H1 (cell line): ENCODE measurements around the gene PDLIM4. TPM values are rescaled to one million over a fixed set of nuclear protein-coding genes. Genes with fewer than 3 reads are reported as not detected.

Experiments
- CTCF ChIA-PET: fragments of 300-600 bp; sonication (Branson Sonifier 250); formaldehyde crosslinking; loops from one replicate; lab custom pipeline; 2021; ENCODE audit not compliant: partially characterized antibody; lab: Charles Lee
- POLR2A ChIA-PET: fragments of 300-600 bp; sonication (Branson Sonifier 250); formaldehyde crosslinking; loops from one replicate; lab custom pipeline; 2021; ENCODE audit warnings: inconsistent platforms; ENCODE audit not compliant: partially characterized antibody; lab: Charles Lee
- DNase-seq, 2 experiments: peaks; one replicate each; pipeline versions ENCODE4 v3.0.0 to v3.0.0-alpha.2; 2010 to 2022; ENCODE audit warnings: low spot score in 2 of 2, low read depth in 1 of 2, mixed read lengths in 1 of 2
- FAIRE-seq: peaks from 2 replicates; lab custom pipeline; 2011; peaks lifted over from hg19 to GRCh38; lab: Jason Lieb, UNC
- H2AFZ ChIP-seq: 2 replicates; pipeline ENCODE4 v1.8.1; 2012; ENCODE audit warnings: low read length, inconsistent platforms
- H2AK5ac ChIP-seq: 2 replicates; pipeline ENCODE4 v1.6.1; 2013; ENCODE audit warnings: low read depth, low read length
- H2BK120ac ChIP-seq: replicated peaks from 2 replicates; pipeline ENCODE3; 2013; ENCODE audit warnings: low read depth, low read length, inconsistent platforms
- H2BK12ac ChIP-seq: 2 replicates; pipeline ENCODE4 v1.6.1; 2013; ENCODE audit warnings: low read depth, low read length
- H2BK15ac ChIP-seq: 2 replicates; pipeline ENCODE4 v1.6.1; 2013; ENCODE audit warnings: low read length
- H2BK20ac ChIP-seq: 2 replicates; pipeline ENCODE4 v1.6.1; 2013; ENCODE audit warnings: low read length
- H2BK5ac ChIP-seq: 2 replicates; pipeline ENCODE4 v1.6.1; 2013; ENCODE audit warnings: low read depth, low read length
- H3K14ac ChIP-seq: 2 replicates; pipeline ENCODE4 v1.6.1; 2013; ENCODE audit warnings: inconsistent platforms; ENCODE audit not compliant: insufficient read length
- H3K18ac ChIP-seq: 2 replicates; pipeline ENCODE4 v1.6.1; 2013; ENCODE audit warnings: low read length; ENCODE audit errors: extremely low read depth
- H3K23ac ChIP-seq: 2 replicates; pipeline ENCODE4 v1.6.1; 2013; ENCODE audit warnings: inconsistent platforms; ENCODE audit not compliant: insufficient read length
- H3K23me2 ChIP-seq: 2 replicates; pipeline ENCODE4 v1.6.1; 2013; ENCODE audit warnings: low read depth, low read length
- H3K27ac ChIP-seq: 2 replicates; pipeline ENCODE4 v1.6.1; 2011; ENCODE audit warnings: low read depth, low read length, inconsistent platforms
- H3K27me3 ChIP-seq, 4 experiments: replicated peaks in 1 of 4; 1 replicate in 1 of 4; 2 replicates in 3 of 4; pipeline versions ENCODE4 v1.6.1 to v1.8.1; 2011 to 2013; ENCODE audit warnings: low read length in 3 of 4, mild to moderate bottlenecking in 3 of 4, inconsistent platforms in 2 of 4, mixed read lengths in 2 of 4, moderate library complexity in 1 of 4; ENCODE audit not compliant: control insufficient read depth in 3 of 4, insufficient read depth in 3 of 4; ENCODE audit errors: extremely low read depth in 1 of 4
- H3K36me3 ChIP-seq, 4 experiments: 2 replicates each; pipeline versions ENCODE4 v1.6.1 to v1.8.1; 2011 to 2013; ENCODE audit warnings: mild to moderate bottlenecking in 4 of 4, low read length in 3 of 4, moderate library complexity in 2 of 4, control low read depth in 1 of 4, inconsistent platforms in 1 of 4; ENCODE audit not compliant: insufficient read depth in 4 of 4, control insufficient read depth in 2 of 4
- H3K4ac ChIP-seq: replicated peaks from 2 replicates; pipeline ENCODE3; 2013; ENCODE audit warnings: low read length, low read depth, mixed read lengths, inconsistent platforms; ENCODE audit not compliant: insufficient read length
- H3K4me1 ChIP-seq, 4 experiments: replicated peaks in 1 of 4; 1 replicate in 1 of 4; 2 replicates in 3 of 4; pipeline versions ENCODE4 v1.6.1 to v1.8.1; 2011 to 2013; ENCODE audit warnings: low read length in 3 of 4, inconsistent platforms in 2 of 4, mixed read lengths in 1 of 4; ENCODE audit not compliant: insufficient read depth in 4 of 4, control insufficient read depth in 3 of 4
- H3K4me2 ChIP-seq, 2 experiments: 2 replicates each; pipeline versions ENCODE4 v1.6.1 to v1.8.1; 2011 to 2013; ENCODE audit warnings: low read depth in 2 of 2, low read length in 2 of 2, control low read depth in 1 of 2, inconsistent platforms in 1 of 2, mild to moderate bottlenecking in 1 of 2; ENCODE audit not compliant: insufficient read depth in 1 of 2
- H3K4me3 ChIP-seq, 4 experiments: fragments of 200-600, 300-600 bp in 1 of 4; sonication (generic), shearing (Covaris generic), sonication (Bioruptor Twin) in 1 of 4; 2 replicates each; pipeline versions ENCODE4 v1.5.1 to v1.8.1; 2011 to 2016; ENCODE audit warnings: low read length in 4 of 4, low read depth in 3 of 4, control low read depth in 2 of 4, inconsistent platforms in 2 of 4, mild to moderate bottlenecking in 2 of 4, mixed read lengths in 1 of 4, moderate library complexity in 1 of 4; ENCODE audit not compliant: insufficient read depth in 2 of 4; ENCODE audit errors: extremely low read depth in 1 of 4
- H3K56ac ChIP-seq: replicated peaks from 2 replicates; pipeline ENCODE3; 2013; ENCODE audit warnings: low read depth, mild to moderate bottlenecking, mixed read lengths, low read length, inconsistent platforms; ENCODE audit not compliant: insufficient read length
- H3K79me1 ChIP-seq: 2 replicates; pipeline ENCODE4 v1.6.1; 2013; ENCODE audit warnings: low read depth, low read length, control low read depth
- H3K79me2 ChIP-seq, 2 experiments: 2 replicates each; pipeline versions ENCODE4 v1.6.1 to v1.8.1; 2012 to 2013; ENCODE audit warnings: low read length in 2 of 2, mild to moderate bottlenecking in 2 of 2, inconsistent platforms in 1 of 2; ENCODE audit not compliant: insufficient read depth in 2 of 2, control insufficient read depth in 1 of 2
- H3K9ac ChIP-seq, 4 experiments: replicated peaks in 1 of 4; 1 replicate in 1 of 4; 2 replicates in 3 of 4; pipeline versions ENCODE4 v1.6.1 to v1.8.1; 2011 to 2013; ENCODE audit warnings: low read depth in 3 of 4, low read length in 3 of 4, control low read depth in 2 of 4, mild to moderate bottlenecking in 2 of 4, moderate library complexity in 2 of 4, inconsistent platforms in 1 of 4; ENCODE audit errors: extremely low read depth in 1 of 4
- H3K9me3 ChIP-seq, 2 experiments: 2 replicates each; pipeline versions ENCODE4 v1.6.1 to v1.8.1; 2012 to 2013; ENCODE audit warnings: mild to moderate bottlenecking in 2 of 2, moderate library complexity in 2 of 2, control low read depth in 1 of 2, inconsistent platforms in 1 of 2, low read depth in 1 of 2, low read length in 1 of 2, mixed read lengths in 1 of 2; ENCODE audit not compliant: insufficient read depth in 2 of 2
- H4K20me1 ChIP-seq, 2 experiments: replicated peaks in 1 of 2; 2 replicates each; pipeline versions ENCODE3 to v1.8.1; 2011 to 2013; ENCODE audit warnings: inconsistent platforms in 2 of 2, low read length in 2 of 2, mild to moderate bottlenecking in 1 of 2; ENCODE audit not compliant: insufficient read depth in 2 of 2, control insufficient read depth in 1 of 2
- H4K5ac ChIP-seq: 2 replicates; pipeline ENCODE4 v1.6.1; 2013; ENCODE audit warnings: low read length, low read depth, mixed read lengths, inconsistent platforms; ENCODE audit not compliant: insufficient read length
- H4K8ac ChIP-seq: 2 replicates; pipeline ENCODE4 v1.8.0; 2013; ENCODE audit warnings: mild to moderate bottlenecking, moderate library complexity, low read length, inconsistent platforms; ENCODE audit not compliant: insufficient read depth; ENCODE audit errors: extremely low read depth
- H4K91ac ChIP-seq: replicated peaks from 2 replicates; pipeline ENCODE3; 2013; ENCODE audit warnings: low read length, mixed read lengths, inconsistent platforms; ENCODE audit not compliant: insufficient read length
- ASH2L ChIP-seq: fragments of 200-600, 300-600 bp; sonication (generic); IDR thresholded peaks from one replicate; pipeline ENCODE4 v1.7.1; 2017; ENCODE audit warnings: low read length
- CBX5 ChIP-seq: fragments of 300-800, 300-1000 bp; sonication (generic); IDR thresholded peaks from 2 replicates; pipeline ENCODE4 v1.7.1; 2016; ENCODE audit warnings: antibody characterized with exemption, low read length, low read depth
- CBX8 ChIP-seq: fragments of 300-800, 300-1000 bp; sonication (generic); IDR thresholded peaks from 2 replicates; pipeline ENCODE4 v1.7.1; 2016; ENCODE audit warnings: low read depth, low read length, borderline replicate concordance
- JUN ChIP-seq: IDR thresholded peaks from 2 replicates; pipeline ENCODE4 v1.6.1; 2011; ENCODE audit warnings: low read depth, mild to moderate bottlenecking, improper control_type of control experiment, low read length
- PHF8 ChIP-seq: fragments of 200-600 bp; sonication (generic); conservative IDR thresholded peaks from 2 replicates; pipeline ENCODE4 v1.7.1; 2012; ENCODE audit warnings: low read depth, mild to moderate bottlenecking, inconsistent platforms, low read length, moderate library complexity
- POLR2A ChIP-seq, 2 experiments: IDR thresholded peaks; 1 replicate in 1 of 2; 2 replicates in 1 of 2; pipeline ENCODE4 v1.6.1; 2011; ENCODE audit warnings: low read depth in 2 of 2, low read length in 2 of 2, mild to moderate bottlenecking in 2 of 2; ENCODE audit errors: control extremely low read depth in 1 of 2
- SAP30 ChIP-seq: fragments of 300-600 bp; sonication (generic); IDR thresholded peaks from 2 replicates; pipeline ENCODE4 v1.7.1; 2012; ENCODE audit warnings: low read length, moderate library complexity, mild to moderate bottlenecking, inconsistent platforms; ENCODE audit not compliant: insufficient read depth, insufficient replicate concordance
- TAF7 ChIP-seq: optimal IDR thresholded peaks from 2 replicates; pipeline ENCODE3; 2011; ENCODE audit warnings: low read depth, mild to moderate bottlenecking, inconsistent platforms, low read length, moderate library complexity, borderline replicate concordance
- TBP ChIP-seq: IDR thresholded peaks from 2 replicates; pipeline ENCODE4 v1.6.1; 2011; ENCODE audit warnings: low read depth, low read length, improper control_type of control experiment
- WGBS, 2 experiments: shearing (Covaris generic) in 1 of 2; methylation state at CpG; one replicate each; pipeline versions ENCODE4 v1.1.6 to v1.1.7; 2013 to 2015; ENCODE audit warnings: low lambda C conversion rate in 2 of 2, mixed read lengths in 2 of 2, inconsistent platforms in 1 of 2, low coverage in 1 of 2, missing lambda C conversion rate in 1 of 2; ENCODE audit not compliant: insufficient replicate concordance in 2 of 2, insufficient coverage in 1 of 2, insufficient read length in 1 of 2; ENCODE audit errors: extremely low coverage in 1 of 2, missing lambda C conversion rate in 1 of 2; 5-methylcytosine and 5-hydroxymethylcytosine counted together
- polyA plus RNA-seq, 7 experiments: library from polyadenylated mRNA; depleted of rRNA in 3 of 7; stranded (reverse) in 5 of 7; unstranded in 2 of 7; fragments of >200 nt in 5 of 7; fragments of 200-250 nt in 2 of 7; gene quantifications; 1 replicate in 5 of 7; 2 replicates in 1 of 7; 4 replicates in 1 of 7; pipeline versions ENCODE4 v1.2.1 to v1.2.3, GENCODE V29; 2011 to 2013; ENCODE audit warnings: missing spikeins in 2 of 7, mixed read lengths in 2 of 7
- total RNA-seq: library from RNA; stranded (reverse); fragmentation: NEBNext Ultra II Directional; extraction: Animal tissue kit (Norgen Biotek cat#: 25700); gene quantifications from 2 replicates; pipeline ENCODE4 v1.2.1, GENCODE V29; 2021

PDLIM4 gene
- total and polyA plus RNA-seq, 2 of the 8 experiments (the other 6 are each of a cell fraction or from before 2014, with no cell fraction given): 10.7 to 29.1 TPM

DNA sequence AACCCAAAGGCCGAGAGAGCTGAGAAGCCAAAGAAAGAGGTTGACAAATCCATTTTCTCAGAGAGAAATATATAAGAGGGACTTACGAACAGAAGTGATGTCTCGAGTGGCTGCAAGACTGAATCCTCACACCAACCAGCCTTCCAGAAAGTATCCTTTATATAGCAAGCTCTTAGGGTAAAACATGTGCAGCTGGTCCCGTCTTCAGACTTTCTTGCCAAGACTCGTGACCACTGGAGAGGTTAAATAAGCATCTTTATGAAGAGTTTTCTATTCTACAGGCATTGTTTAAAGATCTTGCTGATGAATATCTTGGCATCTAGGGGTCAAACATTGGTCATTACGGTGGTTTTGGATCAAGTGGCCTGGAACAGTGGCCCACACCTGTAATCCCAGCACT lies 19.8 kb downstream of the PDLIM4 start:
- Histone ChIP-seq H2BK15ac (no peak overlapping the region; the same call in 1 of the 2 replicates), H3K4ac (no peak overlapping the region), H3K27ac (no peak overlapping the region), H3K14ac (no peak overlapping the region), H3K79me2 (no peaks in the 10 kb centered on the region), H3K27me3 (no peaks in the 10 kb centered on the region), H2BK5ac (no peak overlapping the region), H3K9me3 (no peaks in the 10 kb centered on the region), H3K9ac (no peak overlapping the region), H4K20me1 (no peaks in the 10 kb centered on the region), H3K4me1 (peaks cover 0 to 10% (median 5%) of the 10 kb centered on the region in 4 experiments; a peak in 4 of 7 replicates), H3K23ac (no peak overlapping the region), H3K4me2 (no peak overlapping the region), H4K91ac (no peak overlapping the region), H4K5ac (no peak overlapping the region), H2BK120ac (no peak overlapping the region), H3K56ac (no peak overlapping the region), H2BK12ac (no peak overlapping the region), H2AFZ (no peak overlapping the region), H3K18ac (no peak overlapping the region), H3K79me1 (no peaks in the 10 kb centered on the region), H3K23me2 (no peaks in the 10 kb centered on the region), H3K4me3 (no peak overlapping the region), H2AK5ac (no peak overlapping the region), H4K8ac (no peak overlapping the region), H3K36me3 (no peaks in the 10 kb centered on the region; a peak in 1 of 8 replicates), H2BK20ac (no peak overlapping the region)
- TF ChIP-seq CBX8: no peak
- TF ChIP-seq JUN: no peak
- TF ChIP-seq CBX5: no peak
- TF ChIP-seq PHF8: no peak
- TF ChIP-seq SAP30: no peak
- no peak for TF ChIP-seq TAF7
- TF ChIP-seq POLR2A (IDR thresholded peaks at IDR 0.05; ENCODE audit: control extremely low read depth in 1 of 2, low read depth in 2 of 2, low read length in 2 of 2): no peak
- no peak for TF ChIP-seq ASH2L
- TF ChIP-seq TBP: no peak
- ChIA-PET CTCF (interaction anchor here (1.4 to 2.6 kb wide), 5 partner anchors 10 to 109 kb away, joined by 4 to 8 read pairs (median 7); no protein-coding TSS in a partner anchor), POLR2A (interaction anchor here (2.1 to 3.5 kb wide), 2 partner anchors 9 to 16 kb away, joined by 5 to 26 read pairs; partner anchors contain the start of gene SLC22A4)
- 85% methylated on average over 6 of the region's 6 CpGs; no CpG with 5 or more reads in 1 of the 2 experiments for WGBS, 2 experiments
- no peak for FAIRE-seq
- DNase-seq: no peak
